GM13977 (cell line): Measurements from ENCODE around the gene SIX4.
"Not testable (repeated sequence)": the region's sequence is repeated elsewhere in the genome, so short reads cannot be mapped to it uniquely, and the experiment has no call there.

ENCODE experiments used
- DNase-seq: peaks from one replicate; pipeline ENCODE4 v3.0.0; 2012; ENCODE audit warnings: low spot score
- in situ Hi-C: fragments of 300-500 bp; cut with MboI; formaldehyde crosslinking; loops from one replicate; pipeline ENCODE4 v1.12.0; 2022; ENCODE audit warnings: low sequenced_read_pairs, low pct_unique_long_range_greater_than_20kb, mixed read lengths, inconsistent platforms; ENCODE audit not compliant: unreplicated experiment
- TF ChIP-seq, protein P1 (sequence below): IDR thresholded peaks from 2 replicates; pipeline ENCODE4 v1.5.1; 2012; ENCODE audit warnings: mild to moderate bottlenecking, control low read depth; ENCODE audit not compliant: insufficient read depth; ENCODE audit errors: extremely low read depth, missing control alignments

The SIX4 gene

DNA sequence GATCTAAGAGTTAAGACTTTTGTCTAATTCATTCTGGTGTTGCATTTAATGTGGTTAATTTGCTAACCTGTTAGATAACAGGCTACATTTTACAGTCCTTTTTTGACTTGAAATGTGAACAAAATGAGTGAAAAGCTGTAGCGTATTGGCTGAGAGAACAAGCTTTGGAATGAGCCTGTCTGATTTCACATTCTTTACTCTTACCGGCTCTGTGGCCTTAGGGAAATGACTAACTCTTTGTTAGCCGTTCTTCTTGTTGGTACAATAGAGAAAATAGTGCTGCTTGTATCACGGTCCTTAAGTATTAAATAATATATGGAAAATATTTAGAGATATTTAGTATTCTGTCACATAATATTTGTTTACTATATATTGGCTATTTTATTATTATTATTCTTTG lies 12.3 kb upstream of the SIX4 start:
- in situ Hi-C loops: no loop called here
- TF ChIP-seq, protein P1, sequence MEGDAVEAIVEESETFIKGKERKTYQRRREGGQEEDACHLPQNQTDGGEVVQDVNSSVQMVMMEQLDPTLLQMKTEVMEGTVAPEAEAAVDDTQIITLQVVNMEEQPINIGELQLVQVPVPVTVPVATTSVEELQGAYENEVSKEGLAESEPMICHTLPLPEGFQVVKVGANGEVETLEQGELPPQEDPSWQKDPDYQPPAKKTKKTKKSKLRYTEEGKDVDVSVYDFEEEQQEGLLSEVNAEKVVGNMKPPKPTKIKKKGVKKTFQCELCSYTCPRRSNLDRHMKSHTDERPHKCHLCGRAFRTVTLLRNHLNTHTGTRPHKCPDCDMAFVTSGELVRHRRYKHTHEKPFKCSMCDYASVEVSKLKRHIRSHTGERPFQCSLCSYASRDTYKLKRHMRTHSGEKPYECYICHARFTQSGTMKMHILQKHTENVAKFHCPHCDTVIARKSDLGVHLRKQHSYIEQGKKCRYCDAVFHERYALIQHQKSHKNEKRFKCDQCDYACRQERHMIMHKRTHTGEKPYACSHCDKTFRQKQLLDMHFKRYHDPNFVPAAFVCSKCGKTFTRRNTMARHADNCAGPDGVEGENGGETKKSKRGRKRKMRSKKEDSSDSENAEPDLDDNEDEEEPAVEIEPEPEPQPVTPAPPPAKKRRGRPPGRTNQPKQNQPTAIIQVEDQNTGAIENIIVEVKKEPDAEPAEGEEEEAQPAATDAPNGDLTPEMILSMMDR: no peak
- DNase-seq: no peak

DNA sequence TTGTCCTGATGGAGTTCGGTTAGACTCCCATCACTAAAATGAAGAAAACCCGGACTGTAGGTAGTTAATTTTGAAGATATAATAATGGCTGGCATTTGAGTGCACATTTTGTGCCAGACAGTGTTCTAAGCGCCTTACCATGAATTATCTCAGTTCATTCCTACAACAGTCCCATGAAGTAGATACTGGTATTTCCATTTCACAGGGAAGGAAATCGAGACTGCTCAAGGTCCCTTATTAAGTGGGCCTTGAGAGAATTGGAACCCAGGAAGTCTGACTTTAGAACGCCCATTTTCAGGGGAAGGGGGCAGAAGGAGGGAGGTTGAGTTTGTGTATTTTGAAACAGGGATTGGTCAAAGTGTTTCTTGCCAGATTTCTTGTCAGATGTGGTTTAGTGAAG lies 11.3 kb upstream of the SIX4 start:
- TF ChIP-seq, protein P1: no peak
- in situ Hi-C loops: no loop called here
- no peak for DNase-seq

DNA sequence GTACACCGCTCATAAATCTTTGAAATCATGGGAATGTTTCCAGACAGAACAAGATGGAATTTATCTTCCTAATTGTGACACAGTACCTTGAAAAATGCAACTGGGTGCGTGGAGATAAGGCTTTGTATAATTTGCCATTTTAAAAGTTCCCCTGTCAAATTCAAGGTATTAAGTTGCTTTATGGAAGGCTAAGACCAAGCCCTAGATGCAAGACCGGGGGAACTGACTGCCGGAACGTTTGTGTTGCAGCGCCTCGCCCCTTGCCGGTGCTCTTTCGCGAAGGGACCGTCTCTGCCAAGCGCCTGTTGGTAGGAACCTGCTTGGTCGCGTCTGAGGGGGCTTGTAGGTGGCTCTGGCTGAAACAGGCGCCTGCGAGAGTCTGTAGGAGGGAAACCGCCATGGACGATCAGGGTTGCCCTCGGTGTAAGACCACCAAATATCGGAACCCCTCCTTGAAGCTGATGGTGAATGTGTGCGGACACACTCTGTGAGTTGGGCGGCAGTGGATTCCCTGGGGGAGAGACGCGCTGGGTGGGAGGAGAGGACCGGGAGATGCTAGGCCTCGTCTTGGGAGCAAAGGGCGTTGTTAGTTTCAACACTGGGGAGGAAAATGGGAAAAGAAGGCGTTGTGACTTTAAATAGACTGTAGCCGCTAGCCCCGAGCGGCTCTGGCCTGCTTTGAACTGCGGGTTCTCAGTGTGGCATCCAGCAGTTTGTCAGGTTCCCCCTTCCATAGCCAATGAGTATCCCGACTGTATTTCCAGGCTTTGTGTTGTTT lies 10.5 kb upstream of the SIX4 start, which contains the start of gene MNAT1:
TSS of gene MNAT1 (plus strand) at position 297 of the 778 bp plus-strand sequence. CDS start at position 399, 102 bp downstream.
- DNase-seq: peak; percentile 59
- in situ Hi-C loops: no loop called here

DNA sequence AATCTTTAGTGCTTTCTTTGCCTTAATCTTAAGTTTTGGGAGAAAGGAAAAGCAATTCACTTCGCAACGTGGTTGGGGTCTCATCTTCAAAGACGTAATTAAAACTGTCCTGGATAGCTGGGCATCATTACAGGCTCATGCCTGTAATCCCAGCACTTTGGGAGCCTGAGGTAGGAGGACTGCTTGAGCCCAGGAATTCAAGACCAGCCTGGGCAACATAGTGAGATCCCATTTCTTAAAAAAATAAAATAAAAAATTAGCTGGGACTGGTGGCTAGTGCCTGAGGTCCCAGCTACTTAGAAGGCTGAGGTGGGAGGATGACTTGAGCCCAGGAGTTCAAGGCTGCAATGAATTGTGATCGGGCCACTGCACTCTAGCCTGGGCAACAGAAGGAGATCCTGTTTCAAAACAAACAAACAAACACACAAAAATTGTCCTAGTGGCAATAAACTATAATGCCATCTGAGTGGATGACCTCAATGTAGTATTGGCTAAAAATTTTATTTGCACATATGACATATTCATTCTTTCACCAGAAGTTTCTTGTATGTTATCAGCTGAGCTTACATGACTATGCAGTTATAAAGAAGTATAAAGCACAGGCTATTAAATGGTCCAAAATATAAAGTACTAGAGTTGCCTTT lies 8.8 kb upstream of the SIX4 start:
- DNase-seq: no peak
- TF ChIP-seq, protein P1: no peak
- in situ Hi-C loops: no loop called here

More for the DNA sequence above, 10.5 kb upstream of the SIX4 start, which contains the start of gene MNAT1:
- TF ChIP-seq, protein P1: no peak

DNA sequence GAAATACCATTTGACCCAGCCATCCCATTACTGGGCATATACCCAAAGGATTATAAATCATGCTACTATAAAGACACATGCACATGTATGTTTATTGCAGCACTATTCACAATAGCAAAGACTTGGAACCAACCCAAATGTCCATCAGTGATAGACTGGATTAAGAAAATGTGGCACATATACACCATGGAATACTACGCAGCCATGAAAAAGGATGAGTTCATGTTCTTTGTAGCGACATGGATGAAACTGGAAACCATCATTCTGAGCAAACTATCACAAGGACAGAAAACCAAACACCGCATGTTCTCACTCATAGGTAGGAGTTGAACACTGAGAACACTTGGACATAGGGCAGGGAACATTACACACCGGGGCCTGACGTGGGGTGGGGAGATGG lies 7.1 kb upstream of the SIX4 start:
- in situ Hi-C loops, DNase-seq: not testable (repeated sequence)

DNA sequence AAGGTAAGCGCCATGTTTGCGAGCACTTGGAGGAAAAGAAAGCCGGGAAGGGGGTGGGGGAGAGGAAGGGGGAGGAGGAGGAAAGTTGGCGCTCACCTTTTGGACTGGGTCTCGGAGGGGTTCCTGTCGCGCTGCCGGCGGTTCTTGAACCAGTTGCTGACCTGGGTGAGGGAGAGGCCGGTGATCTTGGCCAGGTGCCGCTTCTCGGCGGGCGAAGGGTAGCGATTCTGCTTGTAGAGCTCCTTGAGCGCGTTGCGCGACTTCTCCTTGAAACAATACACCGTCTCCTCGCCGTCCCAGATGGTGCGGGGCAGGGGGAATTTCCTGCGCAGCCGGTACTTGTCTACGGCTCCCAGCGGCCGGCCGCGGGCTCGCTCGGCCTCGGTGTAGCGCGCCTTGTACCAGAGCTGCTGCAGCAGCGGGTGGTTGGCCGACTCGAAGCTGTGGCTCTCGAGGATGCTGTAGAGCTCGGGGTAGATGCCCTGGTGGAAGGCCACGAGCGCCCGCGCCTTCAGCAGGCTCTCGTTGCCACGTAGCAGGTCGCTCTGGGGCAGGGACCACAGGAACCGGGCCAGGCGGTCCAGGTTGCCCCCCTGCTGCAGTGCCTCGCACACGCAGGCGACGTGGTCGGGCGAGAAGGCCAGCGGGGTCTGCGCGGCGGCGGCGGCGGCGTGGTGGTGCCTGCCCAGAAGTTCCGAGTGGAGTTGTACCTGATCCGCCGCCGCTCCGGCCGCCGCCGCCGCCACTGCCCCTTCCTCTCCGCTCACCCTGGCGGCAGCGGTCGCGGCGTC lies 840 bp downstream of the SIX4 start:
- in situ Hi-C loops: no loop called here
- peak; percentile 55 for DNase-seq
- TF ChIP-seq, protein P1: no peak
